AML-193 (cell line): ENCODE measurements around the gene ATP2C2.

Experiments
- DNase-seq, 2 experiments: peaks; one replicate each; lab custom pipeline; 2025; lab: John Stamatoyannopoulos, UW

The ATP2C2 gene

DNA sequence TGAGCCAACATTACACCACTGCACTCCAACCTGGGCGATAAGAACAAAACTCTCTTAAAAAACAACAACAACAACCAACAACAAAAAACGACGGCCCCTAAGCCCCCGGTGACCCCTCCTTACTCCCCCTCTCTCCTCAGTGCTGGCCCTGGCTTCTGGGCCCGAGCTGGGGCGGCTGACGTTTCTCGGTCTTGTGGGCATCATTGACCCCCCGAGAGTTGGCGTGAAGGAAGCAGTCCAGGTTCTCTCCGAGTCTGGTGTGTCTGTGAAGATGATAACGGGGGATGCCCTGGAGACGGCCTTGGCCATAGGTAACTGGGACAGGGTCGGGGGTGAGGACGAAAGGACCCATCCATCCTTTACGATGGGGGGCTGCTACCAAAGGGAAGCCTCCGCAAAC, 83.4 kb downstream of the ATP2C2 start:
- DNase-seq, result no peak

DNA sequence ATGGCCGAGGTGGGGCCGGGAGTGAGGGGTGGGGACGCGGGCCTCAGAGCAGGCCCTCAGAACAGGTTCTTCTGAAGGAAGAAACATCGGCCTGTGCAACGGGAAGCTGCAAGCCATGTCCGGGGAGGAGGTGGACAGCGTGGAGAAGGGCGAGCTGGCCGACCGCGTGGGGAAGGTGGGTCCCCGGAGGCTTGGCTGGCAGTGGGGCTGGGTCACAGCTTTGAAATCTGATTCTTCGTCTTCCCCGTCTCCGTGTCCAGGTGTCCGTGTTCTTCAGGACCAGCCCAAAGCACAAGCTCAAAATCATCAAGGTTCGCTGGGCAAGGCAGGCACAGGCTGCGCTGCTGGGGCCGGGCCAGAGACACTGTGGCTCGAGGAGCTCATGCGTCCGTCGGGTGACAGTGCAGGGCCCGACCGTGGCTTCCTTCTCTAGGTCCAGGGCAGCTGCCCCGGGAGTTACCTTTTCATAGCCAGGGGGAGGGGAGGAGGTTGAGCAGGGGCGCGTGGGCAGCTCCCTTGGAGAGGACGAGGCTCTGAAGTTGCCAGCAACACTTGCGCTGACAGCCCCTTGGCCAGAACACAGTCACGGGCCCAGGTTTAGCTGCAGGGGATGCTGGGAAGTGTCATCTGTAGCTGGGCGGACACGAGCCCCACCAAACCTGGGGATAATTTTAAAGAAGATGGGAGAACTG, 84.9 kb downstream of the ATP2C2 start:
- no peak for DNase-seq

DNA sequence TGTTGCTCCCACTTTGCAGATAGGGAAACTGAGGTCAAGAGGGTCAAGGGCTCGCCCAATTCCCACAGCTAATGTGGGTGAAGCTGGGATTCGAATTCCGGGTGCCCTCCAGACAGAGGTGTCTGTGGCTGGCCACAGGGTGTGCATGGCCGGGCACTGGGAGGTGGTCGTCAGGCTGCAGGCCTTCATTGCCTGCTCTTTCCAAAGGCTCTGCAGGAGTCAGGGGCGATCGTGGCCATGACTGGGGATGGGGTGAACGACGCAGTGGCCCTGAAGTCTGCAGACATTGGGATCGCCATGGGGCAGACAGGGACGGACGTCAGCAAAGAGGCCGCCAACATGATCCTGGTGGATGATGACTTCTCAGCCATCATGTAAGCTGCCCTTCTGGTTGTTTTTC, 86.3 kb downstream of the ATP2C2 start:
- DNase-seq, result no peak

DNA sequence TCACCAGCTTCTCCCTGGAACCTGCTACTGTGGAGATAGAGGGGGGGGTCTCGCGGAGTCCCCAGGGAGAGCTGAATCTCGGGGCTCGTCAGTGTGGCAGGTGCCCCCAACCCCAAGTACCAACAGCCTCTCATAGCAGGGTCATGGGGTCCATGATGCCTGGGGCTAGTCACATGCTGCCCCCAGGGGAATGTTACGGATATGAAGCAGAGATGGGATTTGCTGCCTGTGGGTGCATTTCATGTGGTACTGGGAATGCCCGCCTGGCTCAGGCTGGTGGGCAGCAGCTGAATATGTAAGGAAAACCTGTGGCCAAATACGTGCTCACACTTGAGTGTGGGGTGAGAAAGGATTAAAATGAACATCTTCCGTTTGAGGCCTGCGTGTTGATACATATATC, 86.7 kb downstream of the ATP2C2 start:
- no peak for DNase-seq

DNA sequence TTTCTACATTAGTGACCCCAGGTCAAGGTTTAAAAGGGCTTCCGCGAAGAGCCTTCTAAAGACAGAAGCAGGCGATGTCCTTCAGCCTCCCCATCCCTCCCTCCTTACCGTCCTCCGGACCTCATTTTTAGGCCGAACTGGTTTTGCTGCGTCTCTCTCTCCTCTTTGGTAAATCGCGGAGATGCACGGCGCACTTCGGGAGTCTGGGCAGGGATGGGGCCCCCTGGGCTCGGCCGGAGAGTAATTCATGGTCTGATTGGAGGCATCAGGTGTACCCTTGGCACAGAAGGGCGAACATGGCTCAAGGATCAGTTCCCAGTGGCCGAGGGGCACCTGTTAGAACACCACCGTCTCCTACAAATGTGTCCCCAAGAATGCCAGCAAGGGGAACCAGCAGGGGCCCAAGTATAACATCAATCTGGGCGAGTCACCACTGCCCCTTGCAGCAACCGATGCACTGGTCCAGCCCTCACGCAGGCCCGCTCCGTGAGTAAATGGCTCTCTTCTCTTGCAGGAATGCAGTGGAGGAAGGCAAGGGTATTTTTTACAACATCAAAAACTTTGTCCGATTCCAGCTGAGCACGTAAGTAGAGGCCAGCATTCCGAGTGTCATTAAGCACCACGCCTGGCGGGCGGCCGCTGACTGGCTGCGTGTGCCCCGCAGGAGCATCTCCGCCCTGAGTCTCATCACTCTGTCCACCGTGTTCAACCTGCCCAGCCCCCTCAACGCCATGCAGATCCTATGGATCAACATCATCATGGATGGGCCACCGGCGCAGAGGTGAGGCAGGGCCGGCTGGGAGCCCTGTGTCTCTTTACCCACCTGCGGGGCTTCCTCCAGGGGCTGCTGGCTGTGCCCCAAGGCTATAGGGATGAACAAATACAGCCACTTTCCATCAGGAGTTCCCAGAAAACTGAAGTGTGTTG, 90.5 kb downstream of the ATP2C2 start:
- no peak for DNase-seq

DNA sequence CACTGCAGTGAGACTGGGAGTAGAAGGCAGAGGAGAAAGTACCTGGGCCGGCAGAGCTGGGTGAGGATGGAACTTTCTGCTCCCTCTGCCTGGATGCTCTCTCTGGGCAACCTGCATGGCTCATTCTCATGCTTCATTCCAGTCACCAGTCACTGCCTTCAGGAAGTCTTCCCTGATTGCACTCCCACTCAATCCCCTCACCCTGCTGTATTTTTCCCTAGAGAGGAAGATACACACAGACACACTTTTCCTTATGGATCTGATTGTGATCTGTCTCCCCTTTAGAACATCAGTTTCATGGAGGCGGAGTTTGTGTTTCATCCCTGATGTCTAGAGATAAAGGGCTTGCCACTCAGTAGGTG, 91.2 kb downstream of the ATP2C2 start:
- no peak for DNase-seq

DNA sequence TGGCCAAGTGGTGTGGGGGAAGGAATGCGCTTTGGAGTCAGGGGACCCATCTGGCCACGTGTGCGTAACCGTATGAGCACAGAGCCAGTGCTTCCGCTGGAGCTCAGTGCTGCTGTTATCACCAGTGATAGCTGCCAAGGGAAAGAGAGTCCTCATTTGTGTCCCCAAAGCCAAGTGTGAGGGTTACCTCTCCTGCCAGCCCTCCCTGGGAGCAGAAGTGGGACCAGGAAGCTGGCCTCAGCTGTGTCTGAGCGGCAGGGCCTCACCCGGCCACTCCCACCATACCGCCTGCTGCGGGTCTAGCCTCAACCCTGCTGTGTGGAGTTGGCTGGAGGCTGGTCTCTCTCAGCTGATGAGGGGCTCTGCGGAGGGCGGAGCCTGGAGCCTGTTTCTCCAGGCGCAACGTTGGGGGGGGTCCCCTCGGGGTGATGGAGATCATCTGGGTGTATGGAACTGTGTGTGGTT, 91.6 kb downstream of the ATP2C2 start:
- DNase-seq, result no peak

DNA sequence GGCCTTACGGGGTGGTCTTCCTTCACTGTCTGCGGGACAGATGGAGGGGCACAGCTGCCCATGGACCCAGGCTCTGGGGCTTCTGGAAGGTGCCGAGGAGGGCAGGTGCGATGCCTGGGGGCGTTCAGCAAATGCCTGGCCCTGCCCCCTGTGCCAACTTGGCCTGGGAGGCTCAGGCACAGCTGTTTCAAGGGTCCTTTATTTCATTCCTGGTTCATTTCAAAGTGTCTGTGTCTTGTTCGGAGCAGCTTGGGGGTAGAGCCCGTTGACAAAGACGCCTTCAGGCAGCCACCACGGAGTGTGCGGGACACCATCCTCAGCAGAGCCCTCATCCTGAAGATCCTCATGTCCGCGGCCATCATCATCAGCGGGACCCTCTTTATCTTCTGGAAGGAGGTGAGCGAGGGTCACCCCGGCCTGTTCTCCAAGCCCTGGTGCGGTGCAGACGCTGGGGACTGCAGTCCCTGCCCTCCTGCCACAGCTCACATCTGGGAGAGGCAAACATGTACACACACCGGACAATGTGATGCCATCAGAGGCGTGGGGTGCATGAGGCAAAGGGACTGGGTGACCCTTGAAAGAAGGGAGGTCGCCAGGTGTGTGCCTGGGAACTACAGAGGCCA, 92.2 kb downstream of the ATP2C2 start:
- DNase-seq, result no peak

DNA sequence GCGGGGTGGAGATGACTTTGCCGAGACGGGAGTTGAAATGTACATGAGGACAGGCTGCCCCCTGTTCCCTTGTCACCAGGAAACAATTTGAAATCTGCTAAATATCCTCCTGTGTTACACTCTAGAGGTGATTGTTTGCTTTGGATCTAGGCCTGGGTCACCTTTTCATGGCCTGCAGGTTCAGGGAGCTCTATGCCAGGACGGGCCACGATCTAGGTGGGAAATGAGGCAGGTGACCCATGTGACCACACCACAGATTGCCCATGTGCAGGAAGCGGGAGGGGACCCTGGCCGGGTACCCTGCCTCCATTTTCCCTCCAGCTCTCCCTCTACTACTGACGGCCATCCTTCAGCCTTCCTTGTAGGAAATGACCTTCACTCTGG, 92.7 kb downstream of the ATP2C2 start:
- DNase-seq, result no peak

DNA sequence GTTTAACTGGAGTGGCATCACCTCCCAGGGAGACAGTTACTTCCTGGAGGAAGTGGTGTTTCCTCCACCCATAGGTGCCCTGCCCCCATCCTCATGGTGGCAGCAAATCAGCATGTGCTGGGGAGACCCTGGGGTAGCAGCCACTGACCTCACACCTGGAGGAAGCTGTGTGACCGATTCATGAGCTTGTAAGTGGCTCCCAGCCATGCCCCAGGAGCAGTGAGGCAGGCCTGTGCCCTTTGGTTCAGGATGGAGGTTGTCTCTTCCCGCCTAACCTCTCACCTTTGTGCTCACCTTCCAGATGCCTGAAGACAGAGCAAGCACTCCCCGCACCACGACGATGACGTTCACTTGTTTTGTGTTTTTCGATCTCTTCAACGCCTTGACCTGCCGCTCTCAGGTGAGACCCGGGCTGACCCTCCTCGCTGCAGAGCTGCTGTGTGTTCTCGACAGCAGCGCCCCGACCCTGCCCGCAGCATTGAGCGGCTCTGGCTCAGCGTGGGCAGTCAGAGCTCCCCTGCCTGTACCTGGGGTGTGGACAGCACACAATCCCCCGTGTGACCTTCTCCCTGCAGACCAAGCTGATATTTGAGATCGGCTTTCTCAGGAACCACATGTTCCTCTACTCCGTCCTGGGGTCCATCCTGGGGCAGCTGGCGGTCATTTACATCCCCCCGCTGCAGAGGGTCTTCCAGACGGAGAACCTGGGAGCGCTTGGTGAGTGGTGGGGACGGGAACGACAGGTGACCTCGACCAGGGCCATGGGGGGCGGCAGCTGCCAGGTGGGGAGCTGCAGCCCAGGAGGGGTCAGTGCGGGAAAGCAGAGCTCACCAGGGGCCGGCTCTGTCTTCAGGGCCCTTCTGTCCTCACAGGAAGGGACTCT, 93.3 kb downstream of the ATP2C2 start:
- no peak for DNase-seq

DNA sequence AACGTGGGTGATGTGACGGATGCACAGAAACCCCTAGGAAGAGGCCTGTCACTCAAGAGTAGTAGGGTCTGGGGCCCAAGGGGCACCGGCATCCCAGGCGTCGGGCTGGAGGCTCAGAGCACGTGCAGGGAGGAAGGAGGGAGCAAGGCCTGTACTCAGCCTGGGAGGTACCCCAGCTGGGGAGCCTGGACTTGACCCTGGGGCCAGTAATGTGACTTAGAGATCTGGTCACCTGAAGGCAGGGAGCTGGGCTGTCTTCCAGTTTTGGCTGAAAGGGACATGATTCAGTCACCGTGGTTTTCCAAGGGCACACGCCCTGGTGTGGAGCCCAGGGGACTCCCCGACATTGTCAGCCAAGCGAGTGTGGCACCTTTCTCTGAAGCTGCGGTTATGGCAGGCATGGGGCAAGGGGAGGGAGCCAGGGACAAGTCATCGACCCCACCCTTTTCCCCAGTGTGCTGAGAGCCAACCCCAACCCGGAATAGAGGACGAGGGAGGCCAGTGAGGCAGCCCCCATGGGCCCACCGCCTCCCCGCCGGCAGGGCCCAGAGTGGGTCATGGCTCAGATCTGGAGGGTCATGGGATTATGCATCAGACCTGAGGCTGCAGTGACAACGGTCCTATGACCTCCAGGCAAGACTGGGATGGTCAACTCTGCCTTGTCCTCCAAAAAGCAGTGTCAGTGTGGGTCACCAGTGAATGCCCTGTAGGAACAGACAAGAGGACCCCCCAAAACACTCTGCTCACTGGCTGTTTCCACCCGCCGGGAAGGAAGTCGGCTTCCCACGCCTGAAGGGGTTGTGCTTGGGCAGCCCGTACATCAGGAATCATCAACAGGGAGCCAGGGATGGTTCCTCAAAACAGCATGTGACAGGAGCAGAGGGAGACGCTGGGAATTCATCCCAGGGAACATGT, 94.2 kb downstream of the ATP2C2 start:
- DNase-seq, result no peak

DNA sequence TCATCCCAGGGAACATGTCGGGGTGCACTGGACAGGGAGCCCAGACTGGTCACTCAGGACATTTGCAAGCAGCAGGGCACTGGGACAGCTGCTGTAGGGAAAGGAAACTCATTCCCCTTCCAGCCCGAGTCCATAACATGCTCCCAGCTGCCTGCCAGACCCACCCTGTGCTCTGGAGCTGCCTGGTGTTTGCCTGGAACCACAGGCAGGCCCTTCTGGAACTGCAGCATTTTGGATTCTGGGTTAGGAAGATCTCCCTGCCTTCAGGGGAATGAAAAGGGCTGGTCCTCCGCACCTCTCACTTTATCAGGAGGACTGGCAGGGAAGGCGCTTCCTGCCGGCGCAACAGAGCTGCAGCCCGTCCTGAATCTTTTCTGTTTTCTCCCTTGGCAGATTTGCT, 94.9 kb downstream of the ATP2C2 start:
- DNase-seq, result no peak

DNA sequence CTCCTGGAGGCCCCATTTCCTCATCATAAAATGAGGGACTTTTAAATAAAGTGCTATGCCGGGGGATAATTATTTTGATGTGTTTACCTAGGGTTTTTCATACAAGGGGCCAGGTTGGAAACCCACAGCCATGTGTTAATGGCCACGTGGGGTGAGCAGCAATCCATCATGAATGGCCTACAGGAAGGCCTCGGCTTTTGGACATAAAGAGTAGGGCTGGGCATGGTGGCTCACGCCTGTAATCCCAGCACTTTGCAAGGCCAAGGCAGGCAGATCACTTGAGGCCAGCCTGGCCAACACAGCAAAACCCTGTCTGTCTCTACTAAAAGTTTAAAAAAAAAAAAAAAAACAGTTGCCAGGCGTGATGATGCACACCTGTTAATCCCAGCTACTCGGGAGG, 95.8 kb downstream of the ATP2C2 start:
- no peak for DNase-seq

DNA sequence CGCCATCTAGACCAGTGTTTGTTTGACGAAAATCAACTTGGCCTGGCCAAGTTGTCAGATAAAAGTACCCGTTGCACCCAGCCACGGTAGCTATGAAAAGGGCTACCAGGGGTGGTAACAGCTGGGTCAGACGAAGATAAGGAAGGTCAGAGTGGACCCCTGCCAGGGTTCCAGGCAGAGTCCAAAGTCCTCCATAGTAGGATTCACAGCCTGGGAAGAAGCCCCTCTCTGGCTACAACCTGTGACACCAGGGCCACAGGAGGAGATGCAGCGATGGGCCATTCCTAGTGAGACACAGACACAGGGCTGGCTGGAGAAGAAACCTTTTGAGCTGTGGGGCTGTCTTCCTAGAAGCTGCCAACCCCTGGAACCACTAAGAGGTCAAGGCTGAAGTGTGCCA, 96.8 kb downstream of the ATP2C2 start:
- no peak for DNase-seq

DNA sequence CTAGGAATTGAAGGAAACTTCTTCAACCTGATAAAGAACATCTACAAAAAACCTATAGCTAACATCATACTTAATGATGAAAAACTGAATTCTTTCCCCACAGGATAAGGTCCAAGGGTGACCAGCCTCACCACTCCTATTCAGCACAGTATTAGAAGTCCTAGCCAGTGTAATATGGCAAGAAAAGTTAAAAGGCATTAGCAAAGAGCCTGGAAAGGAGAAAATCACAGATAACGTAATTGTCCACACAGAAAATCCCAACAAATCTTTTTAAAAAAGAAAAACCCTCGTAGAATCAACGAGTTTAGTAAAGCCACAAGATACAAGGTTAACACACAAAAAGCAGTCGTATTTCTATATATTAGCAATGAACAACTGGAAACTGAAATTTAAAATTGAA, 98.4 kb downstream of the ATP2C2 start:
- no peak for DNase-seq

DNA sequence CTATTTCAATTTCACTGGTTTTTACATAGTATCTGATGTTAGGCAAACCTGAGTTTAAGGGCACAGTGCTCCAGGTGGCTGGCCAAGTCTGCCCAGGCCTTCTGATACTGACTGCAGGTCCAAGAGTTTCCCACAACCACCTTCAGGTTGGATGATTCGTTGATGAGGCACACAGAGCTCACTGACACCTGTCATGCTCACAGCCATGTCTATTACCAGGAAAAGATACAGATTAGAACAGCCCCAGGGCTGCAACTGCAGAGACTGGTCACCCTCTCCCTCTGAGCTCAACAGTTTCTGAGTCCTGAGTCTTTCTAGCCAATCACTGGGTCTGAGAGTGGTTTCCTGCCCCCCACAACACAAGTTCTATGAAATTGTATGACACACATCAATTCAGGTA, 98.9 kb downstream of the ATP2C2 start:
- DNase-seq, result no peak

DNA sequence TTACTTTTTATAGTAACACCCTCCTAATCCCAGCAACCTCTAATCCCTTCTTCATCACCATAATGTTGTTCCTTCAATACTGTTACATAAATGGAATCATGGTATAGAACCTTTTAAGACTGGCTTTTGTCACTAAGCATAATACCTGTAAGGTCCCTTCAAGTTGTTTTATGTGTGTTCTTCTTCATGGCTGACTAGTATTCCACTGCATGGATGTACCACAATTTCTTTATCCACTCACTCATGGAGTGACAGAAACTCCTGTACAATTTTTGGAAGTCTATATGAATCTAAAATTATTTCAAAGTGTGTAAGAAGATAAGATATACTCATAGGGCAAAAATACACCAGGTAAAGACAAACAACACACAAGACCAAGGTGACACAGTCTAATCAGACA, 99.4 kb downstream of the ATP2C2 start:
- DNase-seq, result no peak

DNA sequence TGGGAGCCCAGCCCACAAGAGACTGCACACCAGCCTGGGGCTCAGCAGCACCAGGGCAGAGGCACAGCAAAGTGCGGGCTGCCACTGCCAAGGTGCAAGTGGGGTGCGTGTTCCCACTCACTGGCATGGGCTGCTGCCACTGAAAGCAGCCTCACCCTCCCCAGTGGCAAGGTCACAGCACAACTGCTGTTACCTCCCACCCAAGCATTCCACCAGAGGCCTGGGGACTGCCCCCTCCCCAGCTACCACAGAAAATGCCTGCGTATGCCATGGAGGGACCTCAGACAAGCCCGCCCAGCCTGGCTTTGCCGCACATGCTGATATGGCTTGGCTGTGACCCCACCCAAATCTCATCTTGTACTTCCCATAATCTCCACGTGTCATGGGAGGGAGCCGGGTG, 103.0 kb downstream of the ATP2C2 start:
- DNase-seq, result no peak

DNA sequence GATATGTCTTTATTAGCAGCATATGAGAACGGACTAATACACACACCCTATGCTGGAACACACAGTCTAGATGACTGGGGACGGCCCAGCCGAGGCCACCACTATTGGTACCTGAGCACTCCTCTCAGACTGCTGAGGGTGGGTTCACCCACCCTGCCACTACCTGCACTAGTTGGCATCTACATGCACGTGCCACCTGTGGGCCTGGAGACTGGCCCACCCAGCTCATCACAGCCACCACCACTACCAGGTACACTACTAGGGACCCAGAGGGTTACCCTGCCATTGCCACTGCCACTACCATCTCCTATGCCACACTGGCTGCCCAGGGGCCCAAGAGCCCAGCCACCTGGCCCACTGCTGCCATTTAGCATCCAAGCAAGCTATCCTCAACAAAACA, 103.6 kb downstream of the ATP2C2 start:
- no peak for DNase-seq

DNA sequence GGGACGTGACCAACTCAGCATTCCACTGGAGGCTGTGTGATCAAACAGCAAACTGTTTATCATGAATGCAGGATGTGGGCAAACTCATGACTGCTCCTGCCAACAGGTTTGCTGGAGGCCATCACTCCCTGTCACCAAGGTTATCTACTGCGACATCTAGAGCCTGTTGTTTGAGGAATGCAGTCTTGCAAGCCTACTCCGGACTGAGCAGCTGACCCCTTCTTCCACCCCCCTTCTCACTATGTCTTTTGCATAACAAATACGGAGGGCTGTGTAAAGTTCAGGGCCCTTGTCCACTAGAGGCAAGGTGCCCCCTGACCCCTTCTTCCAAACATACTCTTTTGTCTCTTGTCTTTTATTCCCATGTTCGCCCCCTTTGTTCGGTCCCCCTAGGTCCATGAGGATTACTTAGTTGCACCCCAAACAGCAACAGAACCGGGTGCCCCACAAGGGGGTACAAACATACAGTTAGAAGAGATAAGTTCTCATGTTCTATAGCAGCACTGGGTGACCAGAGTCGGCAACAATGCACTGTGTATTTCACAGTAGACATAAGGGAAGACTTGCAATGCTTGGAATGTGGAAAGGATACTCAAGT, 107.4 kb downstream of the ATP2C2 start:
- DNase-seq, result no peak

DNA sequence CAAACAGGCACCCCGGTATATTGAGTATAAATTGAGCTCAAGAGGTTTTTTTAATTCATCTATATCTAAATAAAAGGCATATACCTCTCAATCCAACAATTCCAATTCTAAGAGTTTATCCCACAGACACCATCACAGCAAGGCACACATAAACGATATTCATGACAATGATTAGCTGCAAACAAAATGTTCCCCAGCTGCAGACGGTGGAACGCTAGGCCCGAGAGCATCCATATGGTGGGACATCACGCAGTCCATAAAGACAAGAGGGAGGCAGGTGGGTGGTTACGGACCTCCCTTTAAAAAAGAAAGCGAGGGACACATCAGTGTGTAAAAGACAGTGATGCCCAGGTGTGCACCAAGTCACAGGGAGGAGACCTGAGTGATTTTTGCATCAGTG, 108.1 kb downstream of the ATP2C2 start:
- no peak for DNase-seq
